NB4 (cell line): Measurements from ENCODE around the gene FABP3.

ENCODE experiments used
- POLR2A ChIP-seq: IDR thresholded peaks from 2 replicates; pipeline ENCODE4 v1.6.1; 2011; ENCODE audit warnings: mild to moderate bottlenecking; ENCODE audit not compliant: insufficient read length; ENCODE audit errors: extremely low read depth
- TF ChIP-seq, protein P1 (sequence below): IDR thresholded peaks from 2 replicates; pipeline ENCODE4 v1.6.1; 2011; ENCODE audit warnings: low read depth, low read length
- TF ChIP-seq, protein P2 (sequence below): IDR thresholded peaks from one replicate; pipeline ENCODE4 v1.5.1; 2012; ENCODE audit warnings: low read depth, low read length

DNA sequence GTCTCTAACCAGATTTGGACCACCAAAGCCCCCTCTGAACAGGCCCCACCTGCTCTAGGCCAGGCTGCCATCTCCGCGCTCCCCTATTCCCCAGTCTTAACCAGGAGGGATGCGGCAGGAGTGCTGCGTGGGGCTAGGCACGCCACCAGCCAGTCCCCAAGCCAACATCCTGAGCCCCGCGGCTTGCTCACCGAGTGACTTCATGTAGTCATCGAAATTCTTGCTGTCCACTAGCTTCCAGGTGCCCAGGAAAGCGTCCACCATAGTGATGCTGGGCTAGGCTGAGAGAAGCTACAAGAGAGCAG, 173 bp downstream of the FABP3 start:
- TF ChIP-seq, protein P1, sequence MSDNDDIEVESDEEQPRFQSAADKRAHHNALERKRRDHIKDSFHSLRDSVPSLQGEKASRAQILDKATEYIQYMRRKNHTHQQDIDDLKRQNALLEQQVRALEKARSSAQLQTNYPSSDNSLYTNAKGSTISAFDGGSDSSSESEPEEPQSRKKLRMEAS, result no peak
- TF ChIP-seq, protein P2, sequence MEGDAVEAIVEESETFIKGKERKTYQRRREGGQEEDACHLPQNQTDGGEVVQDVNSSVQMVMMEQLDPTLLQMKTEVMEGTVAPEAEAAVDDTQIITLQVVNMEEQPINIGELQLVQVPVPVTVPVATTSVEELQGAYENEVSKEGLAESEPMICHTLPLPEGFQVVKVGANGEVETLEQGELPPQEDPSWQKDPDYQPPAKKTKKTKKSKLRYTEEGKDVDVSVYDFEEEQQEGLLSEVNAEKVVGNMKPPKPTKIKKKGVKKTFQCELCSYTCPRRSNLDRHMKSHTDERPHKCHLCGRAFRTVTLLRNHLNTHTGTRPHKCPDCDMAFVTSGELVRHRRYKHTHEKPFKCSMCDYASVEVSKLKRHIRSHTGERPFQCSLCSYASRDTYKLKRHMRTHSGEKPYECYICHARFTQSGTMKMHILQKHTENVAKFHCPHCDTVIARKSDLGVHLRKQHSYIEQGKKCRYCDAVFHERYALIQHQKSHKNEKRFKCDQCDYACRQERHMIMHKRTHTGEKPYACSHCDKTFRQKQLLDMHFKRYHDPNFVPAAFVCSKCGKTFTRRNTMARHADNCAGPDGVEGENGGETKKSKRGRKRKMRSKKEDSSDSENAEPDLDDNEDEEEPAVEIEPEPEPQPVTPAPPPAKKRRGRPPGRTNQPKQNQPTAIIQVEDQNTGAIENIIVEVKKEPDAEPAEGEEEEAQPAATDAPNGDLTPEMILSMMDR, result no peak
- TF ChIP-seq POLR2A, result no peak
